ENCODE results near the gene SOX18. TPM values are rescaled to one million over a fixed set of nuclear protein-coding genes. Genes with fewer than 3 reads are reported as not detected.
A peak's percentile ranks its signal among the peaks of the same experiment; 100 is the strongest.
"Not testable (repeated sequence)": the region's sequence is repeated elsewhere in the genome, so short reads cannot be mapped to it uniquely, and the experiment has no call there.

SOX18 gene
- total and polyA plus RNA-seq, 2 of the 13 experiments (the other 11 are each of a cell fraction or from before 2014, with no cell fraction given) = 1.6 to 1.9 TPM

DNA sequence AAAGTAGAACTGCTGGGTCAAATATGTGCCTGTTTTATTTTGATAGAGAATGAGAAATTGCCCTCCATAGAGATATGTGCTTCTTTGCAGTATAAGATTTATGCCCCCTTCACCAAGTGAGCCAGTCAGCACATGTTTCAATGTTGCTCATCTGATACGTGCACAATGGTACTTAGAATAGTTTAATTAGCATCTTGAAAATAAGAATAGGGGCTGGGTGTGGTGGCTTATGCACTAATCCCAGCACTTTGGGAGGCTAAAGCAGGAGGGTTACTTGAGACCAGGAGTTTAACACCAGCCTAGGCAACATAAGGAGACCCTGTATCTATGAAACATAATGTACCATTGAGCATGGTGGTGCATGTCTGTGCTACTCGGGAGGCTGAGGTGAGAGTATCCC, 33.8 kb downstream of the SOX18 start:
- ATAC-seq = no peak
- intact Hi-C loops (cut with micrococcal nuclease; ENCODE audit: unreplicated experiment) (no loop called here), in situ Hi-C loops (cut with HindIII; ENCODE audit: extremely low pct_ligation_motif_present, low pct_unique_long_range_greater_than_20kb) (no loop called here)
- WGBS (ENCODE audit: low lambda C conversion rate) = 89% methylated on average over 2 of the region's 2 CpGs
- Histone ChIP-seq H3K9ac (ENCODE audit: insufficient read depth, low read depth, low read length) (no peak overlapping the region), H3K9me3 (ENCODE audit: low read length) (no peaks in the 10 kb centered on the region), H3K4me2 (ENCODE audit: low read depth, low read length) (no peak overlapping the region), H3K4me1 (ENCODE audit: insufficient read depth, low read length) (no peaks in the 10 kb centered on the region), H3K27ac (ENCODE audit: extremely low read length, insufficient read depth, low read length) (no peak overlapping the region), H3K4me3 (replicated peaks in 1 of 3; ENCODE audit: insufficient read depth in 1 of 3, low read depth in 2 of 3, low read length in 3 of 3) (no peak overlapping the region), H2AFZ (ENCODE audit: low read length) (no peak overlapping the region), H3K36me3 (replicated peaks in 1 of 2; ENCODE audit: control insufficient read depth in 1 of 2, insufficient read depth in 2 of 2, low read length in 2 of 2) (peaks cover 56 to 75% of the 10 kb centered on the region in 2 experiments), H4K20me1 (ENCODE audit: insufficient read depth, low read length) (no peaks in the 10 kb centered on the region), H3K27me3 (ENCODE audit: control insufficient read depth in 1 of 2, insufficient read depth in 2 of 2, low read length in 2 of 2) (no peaks in the 10 kb centered on the region), H3K79me2 (ENCODE audit: insufficient read depth, low read length) (peaks cover 2% of the 10 kb centered on the region)
- CTCF ChIA-PET (ENCODE audit: low intra/inter-chr PET ratio, low total read pairs) = no interaction called here
- no peak for FAIRE-seq
- POLR2A ChIA-PET = no interaction called here
- no peak for DNase-seq (ENCODE audit: low spot score)
- TF ChIP-seq ZNF660 (CRISPR knock-in tag; IDR thresholded peaks at IDR 0.05; ENCODE audit: borderline replicate concordance, low read depth) (no peak), ZBTB25 (CRISPR knock-in tag; IDR thresholded peaks at IDR 0.05) (no peak), RBM22 (optimal IDR thresholded peaks at IDR 0.05; ENCODE audit: low read length) (peak; percentile 27), ZNF207 (IDR thresholded peaks at IDR 0.05; ENCODE audit: borderline replicate concordance) (no peak)
- BruUV-seq (replicated peaks) = no TSS peak

DNA sequence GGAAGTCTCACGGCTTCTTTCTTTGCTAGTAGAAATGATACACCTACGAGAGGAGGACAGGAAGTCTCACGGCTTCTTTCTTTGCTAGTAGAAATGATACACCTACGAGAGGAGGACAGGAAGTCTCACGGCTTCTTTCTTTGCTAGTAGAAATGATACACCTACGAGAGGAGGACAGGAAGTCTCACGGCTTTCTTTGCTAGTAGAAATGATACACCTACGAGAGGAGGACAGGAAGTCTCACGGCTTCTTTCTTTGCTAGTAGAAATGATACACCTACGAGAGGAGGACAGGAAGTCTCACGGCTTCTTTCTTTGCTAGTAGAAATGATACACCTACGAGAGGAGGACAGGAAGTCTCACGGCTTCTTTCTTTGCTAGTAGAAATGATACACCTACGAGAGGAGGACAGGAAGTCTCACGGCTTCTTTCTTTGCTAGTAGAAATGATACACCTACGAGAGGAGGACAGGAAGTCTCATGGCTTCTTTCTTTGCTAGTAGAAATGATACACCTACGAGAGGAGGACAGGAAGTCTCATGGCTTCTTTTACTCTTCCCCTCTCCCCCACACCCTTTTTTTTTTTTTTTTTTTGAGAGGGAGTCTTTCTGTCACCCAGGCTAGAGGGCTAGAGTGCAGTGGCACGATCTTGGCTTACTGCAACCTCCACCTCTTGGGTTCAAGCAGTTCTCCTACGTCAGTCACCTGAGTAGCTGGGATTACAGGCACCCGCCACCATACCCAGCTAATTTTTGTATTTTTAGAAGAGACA, 36.9 kb downstream of the SOX18 start:
- H3K79me2 ChIP-seq (ENCODE audit: insufficient read depth, low read length); H3K27ac ChIP-seq (ENCODE audit: extremely low read length, insufficient read depth, low read length); H3K9ac ChIP-seq (ENCODE audit: insufficient read depth, low read depth, low read length); H3K4me1 ChIP-seq (ENCODE audit: insufficient read depth, low read length); H3K9me3 ChIP-seq (ENCODE audit: low read length); H3K4me3 ChIP-seq (replicated peaks in 1 of 3; ENCODE audit: insufficient read depth in 1 of 3, low read depth in 2 of 3, low read length in 3 of 3); DNase-seq (ENCODE audit: low spot score); CTCF ChIA-PET (ENCODE audit: low intra/inter-chr PET ratio, low total read pairs); H3K27me3 ChIP-seq (ENCODE audit: control insufficient read depth in 1 of 2, insufficient read depth in 2 of 2, low read length in 2 of 2); intact Hi-C loops (cut with micrococcal nuclease; ENCODE audit: unreplicated experiment); H3K4me2 ChIP-seq (ENCODE audit: low read depth, low read length); H4K20me1 ChIP-seq (ENCODE audit: insufficient read depth, low read length); POLR2A ChIA-PET; BruUV-seq (replicated peaks); H2AFZ ChIP-seq (ENCODE audit: low read length); ATAC-seq; in situ Hi-C loops (cut with HindIII; ENCODE audit: extremely low pct_ligation_motif_present, low pct_unique_long_range_greater_than_20kb); FAIRE-seq: not testable (repeated sequence)
- WGBS (ENCODE audit: low lambda C conversion rate) = 94% methylated on average over 15 of the region's 20 CpGs
- peaks cover 50 to 81% of the 10 kb centered on the region in 2 experiments for H3K36me3 ChIP-seq (replicated peaks in 1 of 2; ENCODE audit: control insufficient read depth in 1 of 2, insufficient read depth in 2 of 2, low read length in 2 of 2)

Measured in HepG2 (cell line).